DOHH2 (cell line): ENCODE results near the gene VLDLR.

Experiments
- EZH2phosphoT487 ChIP-seq: fragments of 200-600 bp; sonication (generic); IDR thresholded peaks from 2 replicates; pipeline ENCODE4 v1.6.1; 2017; ENCODE audit warnings: borderline replicate concordance, mild to moderate bottlenecking, antibody characterized with exemption, low read length, moderate library complexity, mixed read lengths
- TF ChIP-seq, protein P1 (sequence below): fragments of 200-600 bp; sonication (generic); IDR thresholded peaks from one replicate; pipeline ENCODE4 v1.5.1; 2014; ENCODE audit warnings: antibody characterized with exemption, mild to moderate bottlenecking, low read depth, low read length; ENCODE audit not compliant: poor library complexity, severe bottlenecking

DNA sequence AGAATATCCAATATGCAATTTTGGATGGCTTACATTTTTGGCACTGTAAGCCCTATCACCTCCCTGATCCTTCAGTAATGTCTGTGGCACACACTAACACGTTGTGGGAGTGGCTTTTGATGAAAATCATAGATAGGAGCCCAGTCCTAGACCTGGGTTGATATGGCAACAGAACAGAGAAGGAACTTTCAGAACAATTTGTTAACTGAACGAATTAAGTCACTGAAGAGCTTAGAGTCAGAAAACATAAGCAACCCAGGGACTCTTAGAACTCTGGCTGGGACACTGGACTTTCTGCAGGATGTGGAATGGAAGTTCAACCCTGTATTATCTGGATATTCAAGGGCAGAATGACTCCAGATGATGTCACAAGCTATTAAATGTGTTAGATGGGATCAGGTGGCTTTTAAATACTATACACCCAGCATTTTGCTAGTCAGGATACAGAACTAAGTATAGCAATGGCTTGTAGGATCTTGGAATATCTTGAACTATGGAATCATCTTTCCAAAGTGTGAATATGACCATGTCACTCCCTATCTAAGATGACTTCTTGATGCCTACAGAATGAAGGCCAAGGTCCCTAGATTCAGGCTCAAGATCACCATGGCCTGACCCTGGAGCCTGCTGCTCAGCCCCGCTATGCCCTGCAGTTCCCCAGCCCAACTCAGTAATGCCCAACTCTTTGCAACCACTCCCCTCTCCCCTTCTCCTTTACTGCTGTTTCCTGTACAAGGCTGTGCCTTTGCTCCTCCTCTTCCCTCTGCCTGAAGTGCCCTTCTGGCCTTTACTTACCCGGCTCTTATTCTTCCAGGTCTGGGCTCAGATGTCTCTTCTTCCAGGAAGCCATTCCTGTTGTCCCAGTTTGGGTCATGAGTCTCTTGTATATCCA lies 42.8 kb downstream of the VLDLR start:
- TF ChIP-seq EZH2phosphoT487 = no peak
- TF ChIP-seq, protein P1, sequence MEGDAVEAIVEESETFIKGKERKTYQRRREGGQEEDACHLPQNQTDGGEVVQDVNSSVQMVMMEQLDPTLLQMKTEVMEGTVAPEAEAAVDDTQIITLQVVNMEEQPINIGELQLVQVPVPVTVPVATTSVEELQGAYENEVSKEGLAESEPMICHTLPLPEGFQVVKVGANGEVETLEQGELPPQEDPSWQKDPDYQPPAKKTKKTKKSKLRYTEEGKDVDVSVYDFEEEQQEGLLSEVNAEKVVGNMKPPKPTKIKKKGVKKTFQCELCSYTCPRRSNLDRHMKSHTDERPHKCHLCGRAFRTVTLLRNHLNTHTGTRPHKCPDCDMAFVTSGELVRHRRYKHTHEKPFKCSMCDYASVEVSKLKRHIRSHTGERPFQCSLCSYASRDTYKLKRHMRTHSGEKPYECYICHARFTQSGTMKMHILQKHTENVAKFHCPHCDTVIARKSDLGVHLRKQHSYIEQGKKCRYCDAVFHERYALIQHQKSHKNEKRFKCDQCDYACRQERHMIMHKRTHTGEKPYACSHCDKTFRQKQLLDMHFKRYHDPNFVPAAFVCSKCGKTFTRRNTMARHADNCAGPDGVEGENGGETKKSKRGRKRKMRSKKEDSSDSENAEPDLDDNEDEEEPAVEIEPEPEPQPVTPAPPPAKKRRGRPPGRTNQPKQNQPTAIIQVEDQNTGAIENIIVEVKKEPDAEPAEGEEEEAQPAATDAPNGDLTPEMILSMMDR = no peak
